GM21423 (cell line): ENCODE measurements around the gene DHCR7.
A peak's percentile ranks its signal among the peaks of the same experiment; 100 is the strongest.

Experiments used
- ATAC-seq: cut with Tn5 transposase; IDR thresholded peaks from one replicate; pipeline ENCODE4 v1.9.1; 2021; ENCODE audit warnings: mild to moderate bottlenecking, moderate library complexity; ENCODE audit not compliant: unreplicated experiment

The DHCR7 gene

GRCh38 chr11:71458146-71459070 is 10.2 kb upstream of the DHCR7 start:
- no peak for ATAC-seq

DNA sequence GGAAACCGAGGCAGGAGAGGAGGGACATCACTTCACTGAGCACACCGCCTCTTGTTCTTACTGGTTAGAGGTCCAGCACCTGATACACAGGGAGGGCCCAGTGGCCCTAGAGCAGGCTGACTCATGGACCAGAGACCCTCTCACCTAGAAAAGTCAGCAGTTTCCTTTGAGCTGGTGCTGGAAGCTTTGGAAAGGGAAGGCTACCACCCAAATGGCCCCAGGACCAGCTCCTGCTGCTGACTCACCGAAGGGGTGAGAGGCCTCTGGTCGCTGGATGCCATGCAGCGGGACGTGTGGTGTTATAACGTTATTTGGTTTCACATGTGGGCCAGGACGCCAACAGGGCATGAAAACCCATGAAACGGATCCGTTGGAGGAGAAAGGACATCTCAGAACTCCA is 8.6 kb upstream of the DHCR7 start:
- no peak for ATAC-seq

GRCh38 chr11:71456294-71456693 is 8.1 kb upstream of the DHCR7 start:
- no peak for ATAC-seq

- no peak for ATAC-seq
Measured at GRCh38 chr11:71454470-71455113, 6.4 kb upstream of the DHCR7 start.

GRCh38 chr11:71453918-71454304 is 5.7 kb upstream of the DHCR7 start:
- ATAC-seq: no peak

DNA sequence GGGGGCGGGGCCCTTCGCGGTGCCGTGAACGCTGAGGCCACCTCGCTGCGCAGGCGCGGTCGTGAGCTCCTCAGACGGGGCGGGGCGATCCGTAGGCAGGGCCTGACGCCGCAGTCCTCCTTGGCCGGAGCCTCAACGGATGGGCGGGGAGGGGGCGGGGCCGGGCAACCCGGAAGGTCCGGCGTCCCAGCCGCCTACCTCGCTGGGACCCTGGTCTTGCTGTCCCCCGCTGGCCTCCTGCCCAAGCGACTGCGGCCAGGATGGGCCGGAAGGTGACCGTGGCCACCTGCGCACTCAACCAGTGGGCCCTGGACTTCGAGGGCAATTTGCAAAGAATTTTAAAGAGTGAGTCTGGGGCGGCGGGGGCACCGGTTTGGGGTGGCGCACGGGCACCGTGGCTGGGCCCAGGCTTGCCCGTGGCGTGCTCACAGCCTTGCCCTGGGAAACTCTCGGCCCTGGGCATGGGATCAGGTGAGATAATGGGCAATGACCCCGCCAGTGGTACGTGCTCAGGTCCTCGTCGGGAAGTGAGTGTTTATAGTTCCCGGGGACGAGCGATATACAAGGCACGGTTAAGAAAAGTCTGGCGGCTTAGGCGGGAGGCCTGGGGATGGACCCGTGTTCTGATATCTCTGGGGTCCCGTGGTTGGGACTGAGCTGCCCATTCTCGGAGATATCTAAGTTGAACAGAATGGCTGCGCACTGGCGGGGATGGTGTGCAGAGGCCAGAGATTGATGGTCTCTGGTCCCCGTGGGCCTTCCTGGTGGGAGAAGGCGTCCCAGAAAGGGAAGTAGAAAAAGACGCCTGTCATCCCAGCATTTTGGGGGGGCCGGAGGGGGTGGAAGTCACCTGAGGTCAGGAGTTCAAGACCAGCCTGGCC is 5.1 kb upstream of the DHCR7 start, which contains the start of gene NADSYN1:
Gene NADSYN1 (plus strand): TSS at position 167 of the 881 bp plus-strand sequence. CDS start 94 bp downstream, at position 261.
- peak; percentile 52 for ATAC-seq

DNA sequence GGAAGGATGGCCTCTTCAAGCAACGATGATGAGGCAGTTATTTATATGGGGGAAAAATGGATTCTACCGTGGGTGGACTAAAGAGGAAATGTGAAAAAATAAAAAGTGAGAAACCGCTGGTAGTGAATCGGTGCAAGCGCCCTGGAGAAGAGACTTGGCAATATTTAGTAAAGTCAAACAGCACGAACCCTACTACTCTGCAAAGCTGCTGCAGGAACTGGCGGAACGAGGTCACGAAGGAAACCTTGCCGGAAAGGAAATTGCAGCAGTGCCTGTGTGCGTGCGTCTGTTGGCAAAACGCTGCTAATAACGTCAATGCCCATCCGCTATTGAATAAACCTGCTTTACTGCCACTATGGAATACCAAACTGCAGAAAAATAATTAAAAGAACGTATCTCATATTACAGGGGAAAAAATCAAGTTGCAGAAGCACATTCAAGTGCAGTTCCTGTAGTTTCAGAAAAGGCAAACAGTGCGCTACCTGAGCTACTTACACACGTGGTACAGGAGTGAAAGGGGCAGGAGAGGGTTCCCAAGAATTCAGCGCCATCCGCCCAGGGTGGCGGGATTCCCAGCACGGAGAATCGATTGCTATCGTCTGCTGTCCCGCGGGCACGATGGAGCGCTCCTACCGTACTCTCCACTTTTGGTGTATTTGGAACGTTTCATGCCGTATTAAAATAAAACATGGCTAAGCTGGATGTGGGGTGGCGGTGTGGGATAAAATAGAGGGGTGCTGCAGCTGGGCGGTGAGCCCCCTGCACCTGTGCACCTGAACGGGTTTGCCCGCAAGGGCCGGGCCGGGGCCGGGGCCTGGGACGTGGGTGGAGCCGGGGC is 4.2 kb upstream of the DHCR7 start:
- no peak for ATAC-seq

DNA sequence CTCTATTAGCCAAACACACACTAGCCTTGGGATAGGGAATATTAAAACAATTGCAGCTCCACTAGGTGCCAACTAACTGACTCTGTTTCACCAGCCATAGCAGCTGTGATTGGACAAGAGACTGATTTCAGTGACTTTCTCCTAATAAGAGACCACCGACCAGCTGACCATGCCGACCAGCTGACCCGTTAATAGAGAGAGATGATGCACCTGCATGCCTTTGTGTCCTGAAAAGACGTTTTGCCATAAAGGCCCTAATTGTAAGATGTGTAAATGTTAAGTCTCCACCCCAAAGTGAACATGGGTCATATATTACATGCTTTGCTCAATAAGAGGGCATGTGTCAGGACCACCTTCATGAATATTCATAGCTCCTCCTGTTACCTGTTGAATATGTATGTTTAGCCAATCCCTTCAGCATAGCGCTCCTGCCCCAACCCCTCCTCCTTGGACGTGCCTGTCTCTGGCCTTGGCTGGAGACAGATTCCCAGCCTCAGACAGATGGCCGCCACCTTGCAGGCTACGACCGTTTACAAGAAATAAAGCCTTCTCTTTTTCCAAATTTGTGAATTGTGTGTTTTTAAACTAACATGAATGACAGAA is 3.5 kb upstream of the DHCR7 start:
- no peak for ATAC-seq

GRCh38 chr11:71450939-71451338 is 2.7 kb upstream of the DHCR7 start:
- no peak for ATAC-seq

GRCh38 chr11:71450507-71450906 is 2.3 kb upstream of the DHCR7 start:
- no peak for ATAC-seq

DNA sequence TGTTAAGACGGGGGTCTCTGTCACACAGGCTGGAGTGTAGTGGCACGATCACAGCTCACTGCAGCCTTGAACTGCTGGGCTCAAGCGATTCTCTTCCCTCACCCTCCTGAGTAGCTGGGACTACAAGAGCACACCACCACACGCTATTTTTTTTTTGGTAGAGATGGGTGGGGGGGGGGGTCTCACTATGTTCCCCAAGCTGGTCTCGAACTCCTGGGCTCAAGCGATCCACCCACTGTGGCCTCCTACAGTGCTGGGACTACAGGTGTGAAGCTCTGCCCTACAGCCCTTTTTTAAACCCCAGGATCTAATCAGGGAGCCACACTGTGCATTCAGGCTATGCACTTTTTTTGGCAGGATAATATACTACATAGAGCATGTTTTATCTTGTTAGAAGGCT is 1.4 kb upstream of the DHCR7 start:
- ATAC-seq: no peak

DNA sequence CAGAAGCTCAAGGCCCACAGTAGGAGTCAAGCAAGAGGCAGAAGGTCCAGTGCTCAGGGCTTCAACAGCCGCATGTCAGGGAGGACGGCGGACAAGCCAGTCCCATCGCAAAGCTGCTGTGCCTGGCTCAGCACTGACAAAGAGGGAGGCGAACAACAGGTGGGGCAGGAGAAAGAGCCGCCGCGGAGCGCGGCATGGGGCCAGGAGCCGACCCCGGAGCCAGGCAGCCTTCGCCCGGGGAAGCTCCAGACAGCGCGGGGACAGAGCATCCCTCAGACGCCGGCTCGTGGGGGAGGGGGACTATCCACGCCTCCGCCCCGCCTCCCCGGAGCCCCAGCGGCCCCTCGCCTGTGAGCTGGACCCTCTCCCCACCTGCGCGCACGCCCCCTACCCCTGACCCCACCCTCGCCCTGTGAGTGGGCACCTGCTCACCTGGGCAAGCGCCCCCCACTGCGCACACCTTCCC is 369 bp downstream of the DHCR7 start:
- no peak for ATAC-seq

- ATAC-seq: no peak
Measured at GRCh38 chr11:71446942-71447688, 1.1 kb downstream of the DHCR7 start.

DNA sequence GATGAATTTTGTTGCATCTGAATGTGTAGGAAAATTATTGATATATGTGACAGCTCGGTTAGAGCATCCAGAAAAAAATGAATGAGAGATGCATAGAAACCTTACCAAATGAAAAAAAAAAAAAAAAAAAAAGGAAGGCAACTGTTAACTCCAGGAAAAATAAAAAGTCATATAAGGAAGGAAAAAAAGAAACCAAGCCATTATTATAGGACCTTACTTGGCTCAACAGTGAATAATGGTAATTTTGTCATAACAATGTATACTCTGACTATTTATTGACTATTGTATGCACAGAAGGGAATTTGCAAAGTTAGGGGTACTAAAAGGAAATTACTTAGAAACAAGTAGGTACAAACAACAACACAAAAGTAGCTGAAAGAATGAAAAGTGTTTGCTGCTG is 2.0 kb downstream of the DHCR7 start:
- ATAC-seq: no peak

- ATAC-seq: no peak
Measured at GRCh38 chr11:71444811-71445210, 3.4 kb downstream of the DHCR7 start.

- ATAC-seq: no peak
Measured at GRCh38 chr11:71443736-71444445, 4.3 kb downstream of the DHCR7 start.

DNA sequence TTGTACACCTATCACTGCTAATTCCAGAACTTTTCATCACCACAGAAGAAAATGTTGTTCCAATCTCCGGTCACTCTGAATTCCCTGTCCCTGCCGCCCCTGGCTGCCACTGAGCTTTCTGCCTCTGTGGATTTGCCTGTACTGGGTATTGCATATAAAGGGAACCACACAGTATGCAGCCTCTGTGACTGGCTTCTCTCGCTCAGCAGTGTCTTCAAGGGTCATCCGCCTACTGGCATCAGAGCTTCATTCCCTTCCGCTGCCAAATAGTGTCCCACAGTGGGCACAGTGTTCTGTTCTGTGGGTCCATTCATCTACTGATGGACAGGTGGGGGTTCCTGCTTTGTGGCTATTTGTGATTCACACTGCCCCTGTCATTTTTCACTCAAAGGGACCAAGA is 5.3 kb downstream of the DHCR7 start:
- ATAC-seq: no peak

GRCh38 chr11:71442123-71442522 is 6.1 kb downstream of the DHCR7 start:
- no peak for ATAC-seq
